ENCODE results near the gene ASPRV1.

DNA sequence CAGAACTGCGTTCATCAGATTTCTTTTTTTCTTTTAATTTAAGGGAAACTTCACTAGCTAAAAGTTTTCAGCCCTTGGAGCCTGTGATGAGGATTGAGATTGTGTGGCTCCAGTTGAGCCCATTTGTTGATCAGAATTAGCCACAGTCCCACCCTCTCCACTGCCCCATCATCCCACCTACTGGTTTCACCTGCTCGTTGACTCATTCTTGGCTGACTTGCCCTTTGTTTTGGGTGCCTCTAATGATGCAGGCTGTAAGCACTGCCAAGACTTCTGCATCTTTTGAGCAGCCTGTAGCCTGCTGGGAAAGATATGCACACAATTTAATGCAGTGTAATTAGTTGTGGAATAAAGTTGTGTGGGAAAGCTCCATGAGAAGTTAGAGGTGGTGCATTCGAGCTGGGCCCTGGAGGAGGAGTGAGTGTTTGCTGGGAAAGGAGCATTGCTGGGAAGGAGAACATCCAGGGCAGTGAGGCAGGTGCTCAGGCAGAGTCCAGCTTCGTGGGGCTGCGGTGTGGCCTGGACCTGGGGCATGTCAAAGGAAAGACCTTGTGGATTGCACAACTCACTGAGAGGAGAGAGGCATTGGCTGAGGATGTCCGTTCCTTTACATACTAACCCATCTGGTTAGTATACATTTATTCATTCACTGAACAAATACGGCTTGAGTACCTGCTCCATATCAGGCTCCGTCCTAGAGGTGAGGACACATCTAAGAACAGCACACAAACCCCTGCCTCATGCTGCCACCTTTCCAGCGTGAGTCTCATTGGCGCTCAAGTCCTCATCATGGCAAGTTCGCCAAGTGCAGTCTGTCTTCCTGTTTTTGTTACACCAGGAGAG is 18.2 kb downstream of the ASPRV1 start:
- TF ChIP-seq, protein P1, sequence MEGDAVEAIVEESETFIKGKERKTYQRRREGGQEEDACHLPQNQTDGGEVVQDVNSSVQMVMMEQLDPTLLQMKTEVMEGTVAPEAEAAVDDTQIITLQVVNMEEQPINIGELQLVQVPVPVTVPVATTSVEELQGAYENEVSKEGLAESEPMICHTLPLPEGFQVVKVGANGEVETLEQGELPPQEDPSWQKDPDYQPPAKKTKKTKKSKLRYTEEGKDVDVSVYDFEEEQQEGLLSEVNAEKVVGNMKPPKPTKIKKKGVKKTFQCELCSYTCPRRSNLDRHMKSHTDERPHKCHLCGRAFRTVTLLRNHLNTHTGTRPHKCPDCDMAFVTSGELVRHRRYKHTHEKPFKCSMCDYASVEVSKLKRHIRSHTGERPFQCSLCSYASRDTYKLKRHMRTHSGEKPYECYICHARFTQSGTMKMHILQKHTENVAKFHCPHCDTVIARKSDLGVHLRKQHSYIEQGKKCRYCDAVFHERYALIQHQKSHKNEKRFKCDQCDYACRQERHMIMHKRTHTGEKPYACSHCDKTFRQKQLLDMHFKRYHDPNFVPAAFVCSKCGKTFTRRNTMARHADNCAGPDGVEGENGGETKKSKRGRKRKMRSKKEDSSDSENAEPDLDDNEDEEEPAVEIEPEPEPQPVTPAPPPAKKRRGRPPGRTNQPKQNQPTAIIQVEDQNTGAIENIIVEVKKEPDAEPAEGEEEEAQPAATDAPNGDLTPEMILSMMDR (optimal IDR thresholded peaks at IDR 0.05 in 1 of 3, IDR thresholded peaks at IDR 0.05 in 1 of 3, conservative IDR thresholded peaks at IDR 0.05 in 1 of 3; ENCODE audit: extremely low read depth in 1 of 3, insufficient read depth in 2 of 3, low read length in 3 of 3), result no peak
- TF ChIP-seq EZH2 (IDR thresholded peaks at IDR 0.05; ENCODE audit: low read length), result no peak
